Sigmoid colon (tissue), 4 donors: ENCODE measurements around the gene SMYD3.

Experiments used
- POLR2A ChIP-seq, 2 donors: fragments of 450-650 bp; IDR thresholded peaks; one replicate each; pipeline ENCODE4 v1.6.1; 2016; ENCODE audit warnings: antibody characterized with exemption in 2 of 2, mild to moderate bottlenecking in 2 of 2, moderate library complexity in 2 of 2
- POLR2AphosphoS5 ChIP-seq, 4 donors: sonication (generic); formaldehyde crosslinking; IDR thresholded peaks; one replicate each; pipeline ENCODE4 v1.6.1; 2017; ENCODE audit warnings: antibody characterized with exemption in 4 of 4
- TF ChIP-seq, protein P1 (sequence below), 4 experiments: fragments of 450-650 bp in 3 of 4; fragments of 200-600 bp in 1 of 4; IDR thresholded peaks; one replicate each; pipeline ENCODE4 v1.5.1; 2016 to 2019; ENCODE audit warnings: antibody characterized with exemption in 4 of 4, mild to moderate bottlenecking in 3 of 4, moderate library complexity in 2 of 4

DNA sequence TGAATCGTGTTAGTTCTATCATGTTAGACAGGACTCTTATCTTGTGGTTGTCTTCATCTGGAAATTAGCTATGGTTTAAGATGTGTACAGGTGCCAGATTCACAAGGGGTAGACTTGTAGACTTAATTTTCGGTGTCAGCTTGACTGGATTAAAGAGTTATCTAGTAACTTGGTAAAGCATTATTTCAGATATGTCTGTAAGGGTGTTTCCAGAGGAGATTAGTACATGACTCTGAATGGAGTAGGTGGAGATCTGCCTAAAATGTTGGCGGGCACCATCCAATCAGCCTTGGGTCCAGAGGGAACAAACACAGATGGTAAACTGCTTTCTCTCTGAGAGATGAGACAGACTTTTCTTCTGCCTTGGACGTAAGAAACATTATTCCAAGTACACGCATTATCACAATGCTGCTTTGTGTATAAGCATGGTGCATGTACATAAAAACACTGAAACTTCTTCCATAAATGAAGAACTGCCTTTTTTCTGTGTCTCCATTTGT, 434.6 kb downstream of the SMYD3 start:
- TF ChIP-seq POLR2AphosphoS5 (IDR thresholded peaks at IDR 0.05) (no peak), POLR2A (IDR thresholded peaks at IDR 0.05) (no peak)
- TF ChIP-seq, protein P1, sequence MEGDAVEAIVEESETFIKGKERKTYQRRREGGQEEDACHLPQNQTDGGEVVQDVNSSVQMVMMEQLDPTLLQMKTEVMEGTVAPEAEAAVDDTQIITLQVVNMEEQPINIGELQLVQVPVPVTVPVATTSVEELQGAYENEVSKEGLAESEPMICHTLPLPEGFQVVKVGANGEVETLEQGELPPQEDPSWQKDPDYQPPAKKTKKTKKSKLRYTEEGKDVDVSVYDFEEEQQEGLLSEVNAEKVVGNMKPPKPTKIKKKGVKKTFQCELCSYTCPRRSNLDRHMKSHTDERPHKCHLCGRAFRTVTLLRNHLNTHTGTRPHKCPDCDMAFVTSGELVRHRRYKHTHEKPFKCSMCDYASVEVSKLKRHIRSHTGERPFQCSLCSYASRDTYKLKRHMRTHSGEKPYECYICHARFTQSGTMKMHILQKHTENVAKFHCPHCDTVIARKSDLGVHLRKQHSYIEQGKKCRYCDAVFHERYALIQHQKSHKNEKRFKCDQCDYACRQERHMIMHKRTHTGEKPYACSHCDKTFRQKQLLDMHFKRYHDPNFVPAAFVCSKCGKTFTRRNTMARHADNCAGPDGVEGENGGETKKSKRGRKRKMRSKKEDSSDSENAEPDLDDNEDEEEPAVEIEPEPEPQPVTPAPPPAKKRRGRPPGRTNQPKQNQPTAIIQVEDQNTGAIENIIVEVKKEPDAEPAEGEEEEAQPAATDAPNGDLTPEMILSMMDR (IDR thresholded peaks at IDR 0.05): no peak
